Measurements from ENCODE around the gene NBDY. TPM values are rescaled to one million over a fixed set of nuclear protein-coding genes. Genes with fewer than 3 reads are reported as not detected.
"Not testable (repeated sequence)": the region's sequence is repeated elsewhere in the genome, so short reads cannot be mapped to it uniquely, and the experiment has no call there.

The NBDY gene
- total RNA-seq, 1 donor from 2014 or later = 17.0 TPM

DNA sequence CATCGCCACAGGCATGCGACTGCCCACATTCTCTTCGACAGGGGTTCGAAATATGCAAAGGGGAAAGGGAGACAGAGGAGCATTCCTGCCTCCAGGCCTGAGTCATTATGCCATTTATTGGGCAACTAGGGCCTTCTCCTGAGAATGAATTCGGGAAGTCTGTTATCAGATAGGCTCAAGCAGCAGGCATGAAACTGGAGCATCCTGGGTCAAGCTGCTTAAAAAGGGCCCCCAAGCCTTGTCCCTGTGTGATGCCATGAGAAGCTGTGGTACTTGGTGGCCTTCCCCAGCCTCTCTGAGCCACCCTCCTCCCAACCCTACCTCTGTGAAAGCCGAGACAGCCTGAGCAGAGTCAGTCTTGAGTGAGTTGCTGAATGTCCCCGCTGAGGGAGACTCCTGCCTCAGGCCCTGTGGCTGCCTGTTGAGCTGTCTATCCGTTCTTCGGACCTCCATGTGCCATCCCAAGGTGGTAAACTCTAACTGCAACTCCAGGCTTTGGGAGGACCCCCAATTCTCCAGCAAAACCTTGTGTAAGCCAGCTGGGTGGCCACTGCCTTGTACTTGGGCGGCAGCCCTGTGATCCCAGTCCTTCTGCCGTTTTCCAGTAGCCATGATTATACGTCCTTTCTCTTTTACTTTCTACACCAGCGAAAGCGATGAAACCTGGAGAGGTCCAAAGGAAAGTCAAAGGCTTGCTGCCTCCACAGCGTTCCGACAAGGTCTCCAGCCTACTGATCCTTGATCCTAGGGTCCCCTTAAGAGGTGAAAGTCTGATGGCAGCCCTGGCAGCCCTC is 37.7 kb downstream of the NBDY start:
- no peaks in the 10 kb centered on the region for H3K36me3 ChIP-seq (ENCODE audit: control insufficient read depth, insufficient read depth, low read length)
- H3K27me3 ChIP-seq (ENCODE audit: control insufficient read depth, insufficient read depth, low read length) = peaks cover 5% of the 10 kb centered on the region
- no peak for DNase-seq (ENCODE audit: low read depth)
- TF ChIP-seq, protein P1, sequence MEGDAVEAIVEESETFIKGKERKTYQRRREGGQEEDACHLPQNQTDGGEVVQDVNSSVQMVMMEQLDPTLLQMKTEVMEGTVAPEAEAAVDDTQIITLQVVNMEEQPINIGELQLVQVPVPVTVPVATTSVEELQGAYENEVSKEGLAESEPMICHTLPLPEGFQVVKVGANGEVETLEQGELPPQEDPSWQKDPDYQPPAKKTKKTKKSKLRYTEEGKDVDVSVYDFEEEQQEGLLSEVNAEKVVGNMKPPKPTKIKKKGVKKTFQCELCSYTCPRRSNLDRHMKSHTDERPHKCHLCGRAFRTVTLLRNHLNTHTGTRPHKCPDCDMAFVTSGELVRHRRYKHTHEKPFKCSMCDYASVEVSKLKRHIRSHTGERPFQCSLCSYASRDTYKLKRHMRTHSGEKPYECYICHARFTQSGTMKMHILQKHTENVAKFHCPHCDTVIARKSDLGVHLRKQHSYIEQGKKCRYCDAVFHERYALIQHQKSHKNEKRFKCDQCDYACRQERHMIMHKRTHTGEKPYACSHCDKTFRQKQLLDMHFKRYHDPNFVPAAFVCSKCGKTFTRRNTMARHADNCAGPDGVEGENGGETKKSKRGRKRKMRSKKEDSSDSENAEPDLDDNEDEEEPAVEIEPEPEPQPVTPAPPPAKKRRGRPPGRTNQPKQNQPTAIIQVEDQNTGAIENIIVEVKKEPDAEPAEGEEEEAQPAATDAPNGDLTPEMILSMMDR (IDR thresholded peaks at IDR 0.05; ENCODE audit: insufficient read depth, low read length, poor library complexity, severe bottlenecking) = no peak
- H3K4me3 ChIP-seq (ENCODE audit: low read depth, low read length) = peak overlapping the region; percentile 34

DNA sequence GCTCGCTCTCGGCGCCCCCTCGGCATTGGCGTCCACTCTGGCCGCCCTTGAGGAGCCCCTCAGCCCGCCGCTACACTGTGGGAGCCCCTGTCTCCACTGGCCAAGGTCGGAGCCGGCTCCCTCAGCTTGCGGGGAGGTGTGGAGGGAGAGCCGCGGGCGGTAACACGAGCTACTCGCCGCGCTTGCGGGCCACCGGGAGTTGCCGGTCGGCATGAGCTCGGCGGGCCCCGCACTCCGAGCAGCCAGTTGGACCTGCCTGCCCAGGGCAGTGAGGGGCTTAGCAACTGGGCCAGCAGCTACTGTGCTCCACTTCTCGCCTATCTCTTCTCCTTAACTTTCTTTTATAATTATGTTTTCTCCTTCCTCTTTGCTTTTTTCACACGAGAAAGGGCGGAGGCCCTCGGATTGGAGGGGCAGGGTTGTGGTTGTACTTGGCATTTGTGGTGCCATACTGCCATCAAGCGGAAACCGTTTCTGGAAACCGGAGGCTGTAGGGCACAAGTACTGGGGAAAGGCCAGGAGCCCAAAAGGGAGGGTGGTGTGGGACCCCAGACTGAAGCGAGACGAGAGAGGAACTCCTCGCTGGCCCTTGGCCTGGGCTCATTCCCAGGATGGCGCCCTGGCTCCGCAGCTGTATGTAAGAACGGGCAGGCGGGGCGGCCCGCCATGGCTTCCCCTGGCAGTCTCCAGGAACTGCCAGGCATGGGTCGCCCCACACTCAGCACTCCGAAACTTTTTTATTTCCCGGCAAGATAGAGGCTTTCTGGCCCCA is 38.5 kb downstream of the NBDY start:
- H3K36me3 ChIP-seq (ENCODE audit: control insufficient read depth, insufficient read depth, low read length); H3K27me3 ChIP-seq (ENCODE audit: control insufficient read depth, insufficient read depth, low read length); DNase-seq (ENCODE audit: low read depth): not testable (repeated sequence)
- H3K4me3 ChIP-seq (ENCODE audit: low read depth, low read length) = peak overlapping the region; percentile 34

DNA sequence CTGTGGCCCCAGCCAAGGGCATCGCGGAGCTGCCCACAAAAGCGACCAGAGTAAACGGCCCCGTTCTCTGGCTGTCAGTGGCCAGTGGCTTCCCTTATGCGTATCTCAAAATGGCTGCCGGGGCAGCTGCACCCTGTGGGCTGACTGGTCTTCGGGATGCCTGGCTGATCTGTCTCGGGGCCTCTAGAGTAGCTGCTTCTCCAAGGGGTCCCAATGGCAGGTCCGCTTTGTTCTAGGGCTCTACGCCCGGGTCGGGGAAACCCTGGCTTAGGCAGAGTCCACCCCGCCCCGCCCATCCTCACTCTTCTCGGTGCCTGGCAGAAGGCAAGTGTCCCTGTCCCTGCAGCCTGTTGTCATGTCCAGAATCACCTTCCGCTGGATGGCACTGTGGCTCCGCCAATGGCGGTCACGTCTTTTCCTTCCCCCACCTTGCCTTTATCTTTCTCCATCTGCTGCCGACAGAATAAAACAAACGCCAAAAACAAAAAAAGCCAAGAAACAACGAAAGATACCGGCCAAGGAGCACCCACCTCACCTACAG is 39.1 kb downstream of the NBDY start:
- not testable (repeated sequence) for H3K27me3 ChIP-seq (ENCODE audit: control insufficient read depth, insufficient read depth, low read length); DNase-seq (ENCODE audit: low read depth); H3K4me3 ChIP-seq (ENCODE audit: low read depth, low read length); H3K36me3 ChIP-seq (ENCODE audit: control insufficient read depth, insufficient read depth, low read length)

DNA sequence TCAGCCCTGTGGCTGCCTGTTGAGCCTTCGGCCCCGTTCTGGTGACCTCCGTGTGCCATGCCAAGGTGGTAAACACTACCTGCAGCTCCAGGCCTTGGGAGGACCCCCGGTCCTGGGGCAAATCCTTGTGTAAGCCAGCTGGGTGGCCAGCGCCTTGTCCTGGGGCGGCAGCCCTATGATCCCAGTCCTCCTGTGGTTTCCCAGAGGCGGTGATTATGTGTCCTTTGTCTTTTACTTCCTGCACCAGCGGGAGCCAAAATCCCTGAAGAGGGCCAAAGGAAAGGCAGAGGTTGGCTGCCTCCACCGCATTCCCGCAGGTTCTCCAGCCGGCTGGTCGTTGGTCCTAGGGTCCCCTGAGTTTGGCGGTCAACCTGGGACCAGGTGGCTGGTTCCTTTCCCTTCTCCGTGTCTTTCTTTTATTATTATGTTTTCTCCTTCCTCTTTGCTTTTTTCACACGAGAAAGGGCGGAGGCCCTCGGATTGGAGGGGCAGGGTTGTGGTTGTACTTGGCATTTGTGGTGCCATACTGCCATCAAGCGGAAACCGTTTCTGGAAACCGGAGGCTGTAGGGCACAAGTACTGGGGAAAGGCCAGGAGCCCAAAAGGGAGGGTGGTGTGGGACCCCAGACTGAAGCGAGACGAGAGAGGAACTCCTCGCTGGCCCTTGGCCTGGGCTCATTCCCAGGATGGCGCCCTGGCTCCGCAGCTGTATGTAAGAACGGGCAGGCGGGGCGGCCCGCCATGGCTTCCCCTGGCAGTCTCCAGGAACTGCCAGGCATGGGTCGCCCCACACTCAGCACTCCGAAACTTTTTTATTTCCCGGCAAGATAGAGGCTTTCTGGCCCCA is 43.9 kb downstream of the NBDY start:
- not testable (repeated sequence) for H3K4me3 ChIP-seq (ENCODE audit: low read depth, low read length); H3K27me3 ChIP-seq (ENCODE audit: control insufficient read depth, insufficient read depth, low read length); DNase-seq (ENCODE audit: low read depth); H3K36me3 ChIP-seq (ENCODE audit: control insufficient read depth, insufficient read depth, low read length)

DNA sequence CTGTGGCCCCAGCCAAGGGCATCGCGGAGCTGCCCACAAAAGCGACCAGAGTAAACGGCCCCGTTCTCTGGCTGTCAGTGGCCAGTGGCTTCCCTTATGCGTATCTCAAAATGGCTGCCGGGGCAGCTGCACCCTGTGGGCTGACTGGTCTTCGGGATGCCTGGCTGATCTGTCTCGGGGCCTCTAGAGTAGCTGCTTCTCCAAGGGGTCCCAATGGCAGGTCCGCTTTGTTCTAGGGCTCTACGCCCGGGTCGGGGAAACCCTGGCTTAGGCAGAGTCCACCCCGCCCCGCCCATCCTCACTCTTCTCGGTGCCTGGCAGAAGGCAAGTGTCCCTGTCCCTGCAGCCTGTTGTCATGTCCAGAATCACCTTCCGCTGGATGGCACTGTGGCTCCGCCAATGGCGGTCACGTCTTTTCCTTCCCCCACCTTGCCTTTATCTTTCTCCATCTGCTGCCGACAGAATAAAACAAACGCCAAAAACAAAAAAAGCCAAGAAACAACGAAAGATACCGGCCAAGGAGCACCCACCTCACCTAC is 44.5 kb downstream of the NBDY start:
- not testable (repeated sequence) for H3K4me3 ChIP-seq (ENCODE audit: low read depth, low read length); H3K36me3 ChIP-seq (ENCODE audit: control insufficient read depth, insufficient read depth, low read length); DNase-seq (ENCODE audit: low read depth); H3K27me3 ChIP-seq (ENCODE audit: control insufficient read depth, insufficient read depth, low read length)

DNA sequence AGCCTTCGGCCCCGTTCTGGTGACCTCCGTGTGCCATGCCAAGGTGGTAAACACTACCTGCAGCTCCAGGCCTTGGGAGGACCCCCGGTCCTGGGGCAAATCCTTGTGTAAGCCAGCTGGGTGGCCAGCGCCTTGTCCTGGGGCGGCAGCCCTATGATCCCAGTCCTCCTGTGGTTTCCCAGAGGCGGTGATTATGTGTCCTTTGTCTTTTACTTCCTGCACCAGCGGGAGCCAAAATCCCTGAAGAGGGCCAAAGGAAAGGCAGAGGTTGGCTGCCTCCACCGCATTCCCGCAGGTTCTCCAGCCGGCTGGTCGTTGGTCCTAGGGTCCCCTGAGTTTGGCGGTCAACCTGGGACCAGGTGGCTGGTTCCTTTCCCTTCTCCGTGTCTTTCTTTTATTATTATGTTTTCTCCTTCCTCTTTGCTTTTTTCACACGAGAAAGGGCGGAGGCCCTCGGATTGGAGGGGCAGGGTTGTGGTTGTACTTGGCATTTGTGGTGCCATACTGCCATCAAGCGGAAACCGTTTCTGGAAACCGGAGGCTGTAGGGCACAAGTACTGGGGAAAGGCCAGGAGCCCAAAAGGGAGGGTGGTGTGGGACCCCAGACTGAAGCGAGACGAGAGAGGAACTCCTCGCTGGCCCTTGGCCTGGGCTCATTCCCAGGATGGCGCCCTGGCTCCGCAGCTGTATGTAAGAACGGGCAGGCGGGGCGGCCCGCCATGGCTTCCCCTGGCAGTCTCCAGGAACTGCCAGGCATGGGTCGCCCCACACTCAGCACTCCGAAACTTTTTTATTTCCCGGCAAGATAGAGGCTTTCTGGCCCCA is 49.3 kb downstream of the NBDY start:
- not testable (repeated sequence) for DNase-seq (ENCODE audit: low read depth); H3K4me3 ChIP-seq (ENCODE audit: low read depth, low read length); H3K36me3 ChIP-seq (ENCODE audit: control insufficient read depth, insufficient read depth, low read length); H3K27me3 ChIP-seq (ENCODE audit: control insufficient read depth, insufficient read depth, low read length)

DNA sequence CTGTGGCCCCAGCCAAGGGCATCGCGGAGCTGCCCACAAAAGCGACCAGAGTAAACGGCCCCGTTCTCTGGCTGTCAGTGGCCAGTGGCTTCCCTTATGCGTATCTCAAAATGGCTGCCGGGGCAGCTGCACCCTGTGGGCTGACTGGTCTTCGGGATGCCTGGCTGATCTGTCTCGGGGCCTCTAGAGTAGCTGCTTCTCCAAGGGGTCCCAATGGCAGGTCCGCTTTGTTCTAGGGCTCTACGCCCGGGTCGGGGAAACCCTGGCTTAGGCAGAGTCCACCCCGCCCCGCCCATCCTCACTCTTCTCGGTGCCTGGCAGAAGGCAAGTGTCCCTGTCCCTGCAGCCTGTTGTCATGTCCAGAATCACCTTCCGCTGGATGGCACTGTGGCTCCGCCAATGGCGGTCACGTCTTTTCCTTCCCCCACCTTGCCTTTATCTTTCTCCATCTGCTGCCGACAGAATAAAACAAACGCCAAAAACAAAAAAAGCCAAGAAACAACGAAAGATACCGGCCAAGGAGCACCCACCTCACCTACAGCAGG is 50.0 kb downstream of the NBDY start:
- H3K27me3 ChIP-seq (ENCODE audit: control insufficient read depth, insufficient read depth, low read length); H3K36me3 ChIP-seq (ENCODE audit: control insufficient read depth, insufficient read depth, low read length); DNase-seq (ENCODE audit: low read depth); H3K4me3 ChIP-seq (ENCODE audit: low read depth, low read length): not testable (repeated sequence)

DNA sequence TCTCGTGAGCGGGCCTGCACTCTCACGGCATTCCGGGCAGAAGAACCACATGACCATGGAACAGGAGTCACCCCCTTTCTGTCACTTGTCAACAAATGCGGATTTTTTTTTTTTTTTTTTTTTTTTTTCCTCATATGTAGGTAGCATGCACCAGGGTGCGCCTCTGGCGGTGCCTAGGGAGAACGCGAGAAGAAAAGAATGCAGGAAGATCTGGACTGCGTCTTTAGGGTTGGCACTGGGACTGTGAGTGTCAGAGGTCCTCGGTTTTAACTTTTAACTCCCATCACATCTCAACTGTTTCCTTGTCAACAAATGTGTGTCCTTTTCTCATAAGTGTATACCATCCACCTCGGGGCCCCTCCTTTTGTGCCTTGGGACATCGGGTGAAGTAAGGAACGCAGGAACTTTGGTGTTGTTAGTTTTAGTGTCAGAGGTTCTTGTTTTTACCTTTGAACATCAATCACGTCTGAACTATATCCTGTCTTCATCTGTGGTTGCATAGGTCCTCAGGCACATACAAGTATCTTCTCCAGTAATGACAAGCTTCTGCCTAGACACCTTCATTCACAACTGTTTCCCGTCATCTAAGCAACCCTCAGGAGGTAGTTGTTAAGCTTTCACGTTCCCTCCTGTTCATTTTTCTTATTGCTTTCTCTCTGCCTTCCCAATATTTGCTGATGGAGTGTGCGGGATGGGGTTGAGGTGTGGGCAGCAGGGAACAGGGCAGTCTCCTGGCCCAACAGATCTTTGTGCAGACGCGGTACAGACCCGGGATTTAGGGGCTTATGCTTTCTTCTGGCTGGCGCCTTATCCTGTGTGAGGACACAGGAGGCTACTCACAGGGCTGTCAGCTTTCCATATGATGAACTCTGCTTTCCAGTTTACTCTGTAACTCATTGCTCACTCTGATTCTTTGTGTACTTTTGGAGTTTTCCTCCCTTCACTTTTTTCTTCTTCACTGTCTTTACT is 51.9 kb downstream of the NBDY start:
- not testable (repeated sequence) for H3K27me3 ChIP-seq (ENCODE audit: control insufficient read depth, insufficient read depth, low read length); DNase-seq (ENCODE audit: low read depth); H3K4me3 ChIP-seq (ENCODE audit: low read depth, low read length); H3K36me3 ChIP-seq (ENCODE audit: control insufficient read depth, insufficient read depth, low read length)

Data from kidney epithelial cell (primary cell).